HepG2 (cell line): ENCODE measurements around the gene LCP2. TPM values are rescaled to one million over a fixed set of nuclear protein-coding genes. Genes with fewer than 3 reads are reported as not detected.

Source experiments
- ATAC-seq: fragments of 200-7000 bp; cut with Tn5 transposase; 3 replicates; pipeline ENCODE4 v1.9.1; 2020; ENCODE audit warnings: mild to moderate bottlenecking, moderate library complexity
- BruUV-seq: library from RNA; stranded (reverse); fragments of 400-500 nt; replicated peaks from 2 replicates; lab custom pipeline; 2021; lab: Mats Ljungman, UMichigan
- CTCF ChIA-PET: fragments of 300-600 bp; formaldehyde crosslinking; extraction: SDS; loops from one replicate; lab custom pipeline; 2021; ENCODE audit warnings: low total read pairs, inconsistent platforms, low intra/inter-chr PET ratio; lab: Yijun Ruan, JAX
- POLR2A ChIA-PET: fragments of 350-600 bp; sonication (Branson Sonifier 250); formaldehyde crosslinking; loops from one replicate; lab custom pipeline; 2020; ENCODE audit warnings: antibody characterized with exemption, inconsistent platforms; lab: Yijun Ruan, JAX
- DNase-seq: peaks from one replicate; pipeline ENCODE4 v3.0.0-alpha.2; 2015; ENCODE audit warnings: low spot score
- FAIRE-seq: peaks from 3 replicates; lab custom pipeline; 2011; peaks lifted over from hg19 to GRCh38; lab: Jason Lieb, UNC
- H2AFZ ChIP-seq: one replicate; pipeline ENCODE4 v1.6.1; 2011; ENCODE audit warnings: low read length, inconsistent platforms
- H3K27ac ChIP-seq: fragments of 300-600 bp; 3 replicates; pipeline ENCODE4 v1.8.0; 2011; ENCODE audit warnings: mixed run types, mild to moderate bottlenecking, mixed read lengths, low read length, inconsistent platforms; ENCODE audit not compliant: insufficient read depth; ENCODE audit errors: extremely low read length
- H3K27me3 ChIP-seq, 2 experiments: fragments of 200-600 bp in 1 of 2; 2 replicates in 1 of 2; 3 replicates in 1 of 2; pipeline versions ENCODE4 v1.6.0 to v1.8.0; 2011; ENCODE audit warnings: low read length in 2 of 2, mild to moderate bottlenecking in 2 of 2, moderate library complexity in 2 of 2, inconsistent platforms in 1 of 2; ENCODE audit not compliant: insufficient read depth in 2 of 2, control insufficient read depth in 1 of 2
- H3K36me3 ChIP-seq, 2 experiments: fragments of 200-600 bp in 1 of 2; replicated peaks in 1 of 2; 2 replicates in 1 of 2; 3 replicates in 1 of 2; pipeline versions ENCODE4 v1.5.1 to v1.8.0; 2011; ENCODE audit warnings: low read length in 2 of 2, inconsistent platforms in 1 of 2; ENCODE audit not compliant: insufficient read depth in 2 of 2, control insufficient read depth in 1 of 2
- H3K4me1 ChIP-seq: 2 replicates; pipeline ENCODE4 v1.5.1; 2012; ENCODE audit warnings: low read length, inconsistent platforms; ENCODE audit not compliant: insufficient read depth
- H3K4me2 ChIP-seq: 2 replicates; pipeline ENCODE4 v1.6.0; 2011; ENCODE audit warnings: low read depth, low read length, inconsistent platforms
- H3K4me3 ChIP-seq, 3 experiments: fragments of 200-600 bp in 1 of 3; sonication (generic), shearing (Covaris generic) in 1 of 3; replicated peaks in 1 of 3; 2 replicates each; pipeline ENCODE4 v1.5.1; 2011 to 2016; ENCODE audit warnings: low read length in 3 of 3, inconsistent platforms in 2 of 3, low read depth in 2 of 3, mild to moderate bottlenecking in 2 of 3, control low read depth in 1 of 3, mixed read lengths in 1 of 3; ENCODE audit not compliant: insufficient read depth in 1 of 3
- H3K79me2 ChIP-seq: one replicate; pipeline ENCODE4 v1.6.1; 2011; ENCODE audit warnings: low read length, inconsistent platforms; ENCODE audit not compliant: insufficient read depth
- H3K9ac ChIP-seq: 2 replicates; pipeline ENCODE4 v1.6.0; 2011; ENCODE audit warnings: mild to moderate bottlenecking, low read depth, low read length, inconsistent platforms; ENCODE audit not compliant: insufficient read depth
- H3K9me3 ChIP-seq: 2 replicates; pipeline ENCODE4 v1.5.1; 2012; ENCODE audit warnings: mild to moderate bottlenecking, low read length
- H4K20me1 ChIP-seq: 2 replicates; pipeline ENCODE4 v1.6.0; 2011; ENCODE audit warnings: inconsistent platforms, mild to moderate bottlenecking, low read length, moderate library complexity; ENCODE audit not compliant: insufficient read depth
- AGO1 ChIP-seq: fragments of 200-400 bp; formaldehyde crosslinking; IDR thresholded peaks from 2 replicates; pipeline ENCODE4 v1.6.1; 2017; ENCODE audit warnings: mild to moderate bottlenecking, low read depth, low read length, moderate library complexity; ENCODE audit not compliant: poor library complexity, severe bottlenecking
- ASH2L ChIP-seq: fragments of 300-600, 200-600 bp; sonication (generic); IDR thresholded peaks from 2 replicates; pipeline ENCODE4 v1.7.0; 2017; ENCODE audit warnings: low read depth, mild to moderate bottlenecking, moderate library complexity, mixed read lengths, low read length; ENCODE audit not compliant: insufficient read length
- CAMTA2 ChIP-seq: sonication (generic); formaldehyde crosslinking; IDR thresholded peaks from 2 replicates; pipeline ENCODE4 v1.4.0; 2020; ENCODE audit warnings: mild to moderate bottlenecking, missing genetic modification reagents, borderline replicate concordance
- FOXK2 ChIP-seq: fragments of 450-650 bp; IDR thresholded peaks from 2 replicates; pipeline ENCODE4 v1.6.1; 2016
- FOXO4 ChIP-seq: sonication (generic); formaldehyde crosslinking; conservative IDR thresholded peaks from 2 replicates; pipeline ENCODE4 v1.8.1; 2023; ENCODE audit warnings: missing genetic modification reagents
- GPBP1L1 ChIP-seq: sonication (generic); formaldehyde crosslinking; IDR thresholded peaks from 2 replicates; pipeline ENCODE4 v1.5.0; 2020; ENCODE audit warnings: mild to moderate bottlenecking, missing genetic modification reagents
- GPN1 ChIP-seq: sonication (generic); formaldehyde crosslinking; IDR thresholded peaks from 2 replicates; pipeline ENCODE4 v1.5.1; 2020; ENCODE audit warnings: missing genetic modification reagents, borderline replicate concordance
- HMG20B ChIP-seq: conservative IDR thresholded peaks from 2 replicates; pipeline ENCODE4 v1.6.1; 2016; ENCODE audit warnings: missing genetic modification reagents, missing compliant biosample characterization
- HMGA1 ChIP-seq: sonication (generic); formaldehyde crosslinking; conservative IDR thresholded peaks from 2 replicates; pipeline ENCODE4 v1.4.0; 2020; ENCODE audit warnings: missing genetic modification reagents
- HNRNPK ChIP-seq: fragments of 200-400 bp; formaldehyde crosslinking; IDR thresholded peaks from 2 replicates; pipeline ENCODE4 v1.6.1; 2018; ENCODE audit warnings: low read length, low read depth, moderate library complexity, mild to moderate bottlenecking; ENCODE audit not compliant: poor library complexity, severe bottlenecking
- MAFK ChIP-seq, 2 experiments: IDR thresholded peaks in 1 of 2; conservative IDR thresholded peaks in 1 of 2; 2 replicates each; pipeline ENCODE4 v1.6.1; 2011; ENCODE audit warnings: improper control_type of control experiment in 2 of 2, low read length in 2 of 2
- PHF20 ChIP-seq: sonication (generic); formaldehyde crosslinking; IDR thresholded peaks from 2 replicates; pipeline ENCODE4 v1.5.0; 2020; ENCODE audit warnings: mild to moderate bottlenecking, missing genetic modification reagents
- SNAI1 ChIP-seq: sonication (generic); formaldehyde crosslinking; IDR thresholded peaks from 2 replicates; pipeline ENCODE4 v1.5.0; 2020; ENCODE audit warnings: mild to moderate bottlenecking, missing genetic modification reagents, borderline replicate concordance
- UBTF ChIP-seq: sonication (generic); formaldehyde crosslinking; IDR thresholded peaks from 2 replicates; pipeline ENCODE4 v1.4.0; 2020; ENCODE audit warnings: mild to moderate bottlenecking, missing genetic modification reagents
- ZFYVE20 ChIP-seq: sonication (generic); formaldehyde crosslinking; IDR thresholded peaks from 2 replicates; pipeline ENCODE4 v1.8.0; 2023; ENCODE audit warnings: low read depth, mild to moderate bottlenecking, moderate library complexity, missing genetic modification reagents, borderline replicate concordance
- ZNF589 ChIP-seq: sonication (generic); formaldehyde crosslinking; conservative IDR thresholded peaks from 2 replicates; pipeline ENCODE4 v1.8.0; 2022; ENCODE audit warnings: mild to moderate bottlenecking, moderate library complexity, missing genetic modification reagents
- ZNF772 ChIP-seq: sonication (generic); formaldehyde crosslinking; IDR thresholded peaks from 2 replicates; pipeline ENCODE4 v1.5.0; 2020; ENCODE audit warnings: mild to moderate bottlenecking, missing genetic modification reagents
- ZNF776 ChIP-seq: sonication (generic); formaldehyde crosslinking; IDR thresholded peaks from 2 replicates; pipeline ENCODE4 v1.4.0; 2020; ENCODE audit warnings: mild to moderate bottlenecking, missing genetic modification reagents
- WGBS: methylation state at CpG from one replicate; pipeline ENCODE4 v1.1.6; 2017; ENCODE audit warnings: low lambda C conversion rate; 5-methylcytosine and 5-hydroxymethylcytosine counted together
- in situ Hi-C: cut with HindIII; loops from 2 replicates; pipeline ENCODE4 v1.10.0; 2017; ENCODE audit warnings: low pct_unique_long_range_greater_than_20kb; ENCODE audit not compliant: extremely low pct_ligation_motif_present
- intact Hi-C: fragments of 100-400 bp; cut with micrococcal nuclease; formaldehyde crosslinking; loops from one replicate; pipeline ENCODE4 v1.10.0; 2022; ENCODE audit not compliant: unreplicated experiment
- polyA plus RNA-seq, 8 experiments: library from polyadenylated mRNA; depleted of rRNA in 3 of 8; stranded (reverse) in 7 of 8; unstranded in 1 of 8; fragments of >200 nt; fragmentation: Illumina TruSeq in 4 of 8; extraction: Trizol in 4 of 8; gene quantifications; 2 replicates each; pipeline versions ENCODE4 v1.2.1 to v1.2.3, GENCODE V29; 2011 to 2016; ENCODE audit warnings: low read depth in 4 of 8, missing spikeins in 1 of 8, mixed read lengths in 1 of 8; ENCODE audit not compliant: insufficient read depth in 1 of 8
- total RNA-seq, 5 experiments: library from RNA; depleted of rRNA; stranded (reverse); fragments of >200 nt; fragmentation: Illumina TruSeq; extraction: Trizol; gene quantifications; 2 replicates each; pipeline ENCODE4 v1.2.3, GENCODE V29; 2016; ENCODE audit warnings: low read depth in 1 of 5

Gene LCP2
- total and polyA plus RNA-seq, 2 of the 13 experiments (the other 11 are each of a cell fraction or from before 2014, with no cell fraction given), result not detected

- TF ChIP-seq ZNF776 (CRISPR knock-in tag), result no peak
- no peak for TF ChIP-seq UBTF (CRISPR knock-in tag)
- peak; percentile 94 to 97 for TF ChIP-seq MAFK (conservative IDR thresholded peaks at IDR 0.05 in 1 of 2, IDR thresholded peaks at IDR 0.05 in 1 of 2; ENCODE audit: low read length in 2 of 2)
- no peak for TF ChIP-seq HMGA1 (CRISPR knock-in tag)
These were observed 41.6 kb upstream of the LCP2 start (continued) for GRCh38 chr5:170338933-170339779.

GRCh38 chr5:170338291-170338690 is 40.7 kb upstream of the LCP2 start:
- ChIA-PET CTCF (no interaction called here), POLR2A (no interaction called here)
- H3K9me3 ChIP-seq, result no peaks in the 10 kb centered on the region
- no peaks in the 10 kb centered on the region for H3K4me1 ChIP-seq
- intact Hi-C loops, result no loop called here
- no peak for DNase-seq
- no peaks in the 10 kb centered on the region for H3K79me2 ChIP-seq
- no peak overlapping the region for H3K4me3 ChIP-seq
- WGBS, result 19% methylated on average over 4 of the region's 4 CpGs
- peaks cover 1 to 3% of the 10 kb centered on the region in 2 experiments; a peak in 2 of 5 replicates for H3K27me3 ChIP-seq
- H3K27ac ChIP-seq, result no peak overlapping the region
- H3K4me2 ChIP-seq, result no peak overlapping the region
- FAIRE-seq, result no peak
- BruUV-seq, result no TSS peak
- no peaks in the 10 kb centered on the region for H4K20me1 ChIP-seq
- no peaks in the 10 kb centered on the region for H3K36me3 ChIP-seq
- no peak overlapping the region for H3K9ac ChIP-seq
- in situ Hi-C loops, result no loop called here
- H2AFZ ChIP-seq, result no peak overlapping the region
- ATAC-seq, result no peak
- TF ChIP-seq PHF20 (no peak), HMG20B (CRISPR knock-in tag) (no peak), ZNF589 (CRISPR knock-in tag) (no peak), GPBP1L1 (CRISPR knock-in tag) (no peak), AGO1 (no peak), SNAI1 (CRISPR knock-in tag) (no peak), FOXK2 (no peak), GPN1 (CRISPR knock-in tag) (no peak), ASH2L (no peak), FOXO4 (CRISPR knock-in tag) (no peak), ZNF772 (CRISPR knock-in tag) (no peak), ZFYVE20 (CRISPR knock-in tag) (no peak), HNRNPK (no peak), CAMTA2 (CRISPR knock-in tag) (no peak)
